Trophoblast cell (in vitro differentiated cells and primary cell): ENCODE measurements around the gene MON2.

Experiments used
- DNase-seq, 2 donors: peaks; one replicate each; pipeline ENCODE4 v3.0.0-alpha.2; 2016
- H2AFZ ChIP-seq: 2 replicates; pipeline ENCODE4 v1.6.1; 2013; ENCODE audit warnings: low read length, moderate library complexity, mild to moderate bottlenecking; ENCODE audit not compliant: insufficient read depth, poor library complexity
- H2AK5ac ChIP-seq: 2 replicates; pipeline ENCODE4 v1.6.1; 2013; ENCODE audit warnings: mild to moderate bottlenecking, low read length
- H2BK120ac ChIP-seq: 2 replicates; pipeline ENCODE4 v1.6.1; 2013; ENCODE audit warnings: low read length, mild to moderate bottlenecking, moderate library complexity; ENCODE audit not compliant: insufficient read depth, poor library complexity
- H2BK12ac ChIP-seq: 2 replicates; pipeline ENCODE4 v1.6.1; 2013; ENCODE audit warnings: mild to moderate bottlenecking, low read length, moderate library complexity
- H2BK5ac ChIP-seq: 2 replicates; pipeline ENCODE4 v1.6.1; 2013; ENCODE audit warnings: low read length, low read depth, moderate library complexity, mild to moderate bottlenecking; ENCODE audit not compliant: poor library complexity
- H3K14ac ChIP-seq: 2 replicates; pipeline ENCODE4 v1.6.1; 2013; ENCODE audit warnings: mild to moderate bottlenecking, low read length
- H3K18ac ChIP-seq: 2 replicates; pipeline ENCODE4 v1.6.1; 2013; ENCODE audit warnings: mild to moderate bottlenecking, low read length
- H3K23ac ChIP-seq: 2 replicates; pipeline ENCODE4 v1.6.1; 2013; ENCODE audit warnings: low read length
- H3K27ac ChIP-seq: 2 replicates; pipeline ENCODE4 v1.5.1; 2013; ENCODE audit warnings: low read depth, mild to moderate bottlenecking, inconsistent platforms, low read length, moderate library complexity
- H3K27me3 ChIP-seq: 2 replicates; pipeline ENCODE4 v1.6.1; 2013; ENCODE audit warnings: inconsistent platforms, mild to moderate bottlenecking, low read length, moderate library complexity; ENCODE audit not compliant: insufficient read depth
- H3K36me3 ChIP-seq, 2 experiments: 1 replicate in 1 of 2; 2 replicates in 1 of 2; pipeline ENCODE4 v1.6.1; 2013; ENCODE audit warnings: low read length in 2 of 2, mild to moderate bottlenecking in 2 of 2, moderate library complexity in 1 of 2; ENCODE audit not compliant: insufficient read depth in 2 of 2, control insufficient read depth in 1 of 2
- H3K4ac ChIP-seq: 2 replicates; pipeline ENCODE4 v1.6.1; 2013; ENCODE audit warnings: low read depth, mild to moderate bottlenecking, low read length, moderate library complexity
- H3K4me1 ChIP-seq, 2 experiments: 1 replicate in 1 of 2; 2 replicates in 1 of 2; pipeline ENCODE4 v1.6.1; 2013; ENCODE audit warnings: low read length in 2 of 2, mild to moderate bottlenecking in 2 of 2, moderate library complexity in 1 of 2; ENCODE audit not compliant: insufficient read depth in 2 of 2, control insufficient read depth in 1 of 2
- H3K4me2 ChIP-seq: 2 replicates; pipeline ENCODE4 v1.6.1; 2013; ENCODE audit warnings: inconsistent platforms, mild to moderate bottlenecking, low read length, moderate library complexity
- H3K4me3 ChIP-seq: 2 replicates; pipeline ENCODE4 v1.5.1; 2013; ENCODE audit warnings: mild to moderate bottlenecking, low read depth, low read length, inconsistent platforms
- H3K79me1 ChIP-seq: one replicate; pipeline ENCODE4 v1.6.1; 2013; ENCODE audit warnings: low read length
- H3K79me2 ChIP-seq: 2 replicates; pipeline ENCODE4 v1.6.1; 2013; ENCODE audit warnings: low read length, mild to moderate bottlenecking; ENCODE audit not compliant: control insufficient read depth, insufficient read depth, poor library complexity
- H3K9ac ChIP-seq: 2 replicates; pipeline ENCODE4 v1.6.1; 2013; ENCODE audit warnings: mild to moderate bottlenecking, low read length
- H3K9me3 ChIP-seq: 2 replicates; pipeline ENCODE4 v1.6.1; 2013; ENCODE audit warnings: low read depth, mild to moderate bottlenecking, control low read depth, inconsistent platforms, low read length; ENCODE audit not compliant: insufficient read depth
- H4K12ac ChIP-seq: 2 replicates; pipeline ENCODE4 v1.6.1; 2013; ENCODE audit warnings: low read depth, mild to moderate bottlenecking, low read length, moderate library complexity
- H4K8ac ChIP-seq: 2 replicates; pipeline ENCODE4 v1.6.1; 2013; ENCODE audit warnings: low read depth, mild to moderate bottlenecking, low read length, moderate library complexity
- H4K91ac ChIP-seq: one replicate; pipeline ENCODE4 v1.6.1; 2013; ENCODE audit warnings: low read depth, mild to moderate bottlenecking, low read length, moderate library complexity
- WGBS: extraction: QIAGEN DNeasy Blood & Tissue Kit; methylation state at CpG from one replicate; pipeline ENCODE4 v1.1.7; 2013; ENCODE audit warnings: missing lambda C conversion rate; ENCODE audit not compliant: insufficient read length, insufficient coverage; ENCODE audit errors: extremely low coverage; 5-methylcytosine and 5-hydroxymethylcytosine counted together

MON2 gene

GRCh38 chr12:62586850-62587249 lies 120.2 kb downstream of the MON2 start:
- Histone ChIP-seq H3K4me2 (no peak overlapping the region), H3K79me1 (peaks cover 2% of the 10 kb centered on the region), H3K4me1 (no peaks in the 10 kb centered on the region), H3K9ac (no peak overlapping the region), H2BK120ac (no peak overlapping the region), H2BK5ac (no peak overlapping the region), H3K4ac (no peak overlapping the region), H2AK5ac (no peak overlapping the region), H3K14ac (no peak overlapping the region), H3K27me3 (no peaks in the 10 kb centered on the region), H3K4me3 (no peak overlapping the region), H4K12ac (no peak overlapping the region), H3K18ac (no peak overlapping the region), H4K8ac (no peak overlapping the region), H3K9me3 (peaks cover 2% of the 10 kb centered on the region), H4K91ac (no peak overlapping the region), H3K36me3 (peaks cover 3 to 4% of the 10 kb centered on the region in 2 experiments), H3K23ac (no peak overlapping the region), H2AFZ (no peak overlapping the region), H3K79me2 (no peaks in the 10 kb centered on the region), H3K27ac (no peak overlapping the region), H2BK12ac (no peak overlapping the region)
- WGBS: no CpG with 5 or more reads among the region's 2 CpGs
- DNase-seq: no peak

DNA sequence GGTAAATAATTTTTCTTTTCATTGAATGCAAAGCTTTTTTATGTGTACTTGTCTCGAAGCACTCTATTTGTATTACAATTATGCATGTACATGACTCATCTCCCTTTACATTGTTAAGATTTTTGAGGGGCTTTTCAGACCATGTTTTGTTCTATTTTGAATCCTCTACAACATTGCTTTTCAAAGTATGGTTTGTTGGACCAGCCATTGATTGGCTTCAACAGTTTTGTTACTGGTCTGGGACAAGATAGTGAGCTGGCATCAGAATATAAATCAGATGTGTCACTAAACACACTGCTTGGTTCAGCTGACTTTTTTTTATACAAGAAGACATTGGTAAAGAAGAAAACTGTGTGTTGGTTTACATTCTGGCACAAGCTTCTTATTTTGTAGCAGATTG lies 122.3 kb downstream of the MON2 start:
- Histone ChIP-seq H4K8ac (no peak overlapping the region), H4K12ac (no peak overlapping the region), H3K18ac (no peak overlapping the region), H3K4me3 (no peak overlapping the region), H3K27ac (no peak overlapping the region), H3K36me3 (peaks cover 3 to 4% of the 10 kb centered on the region in 2 experiments), H2BK12ac (no peak overlapping the region), H3K9ac (no peak overlapping the region), H3K4me2 (no peak overlapping the region), H3K14ac (no peak overlapping the region), H3K79me2 (no peaks in the 10 kb centered on the region), H3K27me3 (no peaks in the 10 kb centered on the region), H3K4ac (no peak overlapping the region), H3K9me3 (peaks cover 2% of the 10 kb centered on the region), H2BK5ac (no peak overlapping the region), H3K79me1 (no peaks in the 10 kb centered on the region), H2AK5ac (no peak overlapping the region), H4K91ac (no peak overlapping the region), H2BK120ac (no peak overlapping the region), H3K4me1 (no peaks in the 10 kb centered on the region), H2AFZ (no peak overlapping the region), H3K23ac (no peak overlapping the region)
- WGBS: no CpG with 5 or more reads among the region's 1 CpG
- DNase-seq: no peak

GRCh38 chr12:62597253-62597652 lies 130.6 kb downstream of the MON2 start:
- Histone ChIP-seq H4K8ac (no peak overlapping the region), H3K9ac (no peak overlapping the region), H3K23ac (no peak overlapping the region), H3K27me3 (no peaks in the 10 kb centered on the region), H3K27ac (no peak overlapping the region), H2AFZ (no peak overlapping the region), H2BK5ac (no peak overlapping the region), H3K4me3 (no peak overlapping the region), H2BK120ac (no peak overlapping the region), H2AK5ac (no peak overlapping the region), H2BK12ac (no peak overlapping the region), H3K79me2 (peaks cover 2% of the 10 kb centered on the region), H4K91ac (no peak overlapping the region), H3K9me3 (no peaks in the 10 kb centered on the region), H3K4ac (no peak overlapping the region), H3K18ac (no peak overlapping the region), H3K4me2 (no peak overlapping the region), H3K79me1 (peaks cover under 1% of the 10 kb centered on the region), H3K4me1 (no peaks in the 10 kb centered on the region), H4K12ac (no peak overlapping the region), H3K36me3 (no peaks in the 10 kb centered on the region), H3K14ac (no peak overlapping the region)
- WGBS: no CpG with 5 or more reads among the region's 3 CpGs
- DNase-seq: no peak

DNA sequence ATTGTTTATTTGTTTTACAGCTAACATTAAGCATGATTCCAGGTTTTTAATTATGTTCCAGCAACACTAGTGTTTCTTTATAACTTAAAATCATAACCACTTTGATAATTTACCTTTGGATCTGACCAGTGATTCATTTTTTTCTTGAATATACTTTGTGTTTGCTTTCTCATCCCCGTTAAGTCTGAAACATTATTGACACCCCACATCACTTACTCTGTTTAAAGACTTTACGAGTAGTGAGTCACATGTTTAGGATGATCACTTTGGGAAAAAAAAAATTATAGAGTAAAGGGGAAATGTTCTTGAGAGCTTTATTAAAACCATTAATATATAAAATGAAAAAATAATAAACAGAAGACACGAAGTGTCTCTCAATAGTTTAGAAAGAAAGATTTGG lies 132.2 kb downstream of the MON2 start:
- Histone ChIP-seq H2BK5ac (no peak overlapping the region), H2BK120ac (no peak overlapping the region), H3K79me1 (peaks cover 17% of the 10 kb centered on the region), H2BK12ac (no peak overlapping the region), H3K4me1 (no peaks in the 10 kb centered on the region), H3K27ac (no peak overlapping the region), H3K79me2 (peaks cover 16% of the 10 kb centered on the region), H4K12ac (no peak overlapping the region), H3K27me3 (no peaks in the 10 kb centered on the region), H2AK5ac (no peak overlapping the region), H4K8ac (no peak overlapping the region), H3K23ac (no peak overlapping the region), H3K4me2 (no peak overlapping the region), H4K91ac (no peak overlapping the region), H3K18ac (no peak overlapping the region), H3K14ac (no peak overlapping the region), H2AFZ (no peak overlapping the region), H3K4ac (no peak overlapping the region), H3K9ac (no peak overlapping the region), H3K36me3 (no peaks in the 10 kb centered on the region), H3K9me3 (no peaks in the 10 kb centered on the region), H3K4me3 (no peak overlapping the region)
- DNase-seq: no peak
- WGBS: no CpG with 5 or more reads among the region's 3 CpGs
